ENCODE measurements around the gene PGAP6. TPM values are rescaled to one million over a fixed set of nuclear protein-coding genes. Genes with fewer than 3 reads are reported as not detected.
A peak's percentile ranks its signal among the peaks of the same experiment; 100 is the strongest.

PGAP6 gene
- total RNA-seq, 1 donor from 2014 or later, result 55.8 TPM

- intact Hi-C loops (cut with DNase I), result no loop called here
- H3K4me3 ChIP-seq, result no peak overlapping the region
- peaks cover 73% of the 10 kb centered on the region for H3K36me3 ChIP-seq
- ATAC-seq (no peak), DNase-seq (no peak)
- H3K9me3 ChIP-seq, result no peaks in the 10 kb centered on the region
- H3K4me1 ChIP-seq, result peaks cover 19% of the 10 kb centered on the region
- no peak for TF ChIP-seq CTCF (IDR thresholded peaks at IDR 0.05)
- no peaks in the 10 kb centered on the region for H3K27me3 ChIP-seq (ENCODE audit: low read depth)
- no peak overlapping the region for H3K27ac ChIP-seq
Observed at GRCh38 chr16:371515-372301, 10.1 kb downstream of the PGAP6 start.

- H3K27ac ChIP-seq, result peak overlapping the region; percentile 80
- H3K36me3 ChIP-seq, result peaks cover 73% of the 10 kb centered on the region
- H3K27me3 ChIP-seq (ENCODE audit: low read depth), result no peaks in the 10 kb centered on the region
- peaks cover 19% of the 10 kb centered on the region for H3K4me1 ChIP-seq
- no peaks in the 10 kb centered on the region for H3K9me3 ChIP-seq
- no peak for TF ChIP-seq CTCF (IDR thresholded peaks at IDR 0.05)
- peak in 1 of 2 donors; percentile 2 for ATAC-seq
- peak overlapping the region; percentile 44 for H3K4me3 ChIP-seq
- no peak for DNase-seq
- intact Hi-C loops (cut with DNase I), result no loop called here
Observed at GRCh38 chr16:370979-371514, 10.7 kb downstream of the PGAP6 start.

GRCh38 chr16:370443-370842, 11.3 kb downstream of the PGAP6 start, which contains the start of gene MRPL28:
Gene MRPL28 (minus strand): TSS chr16:370538. CDS start chr16:370218, 320 bp downstream.
- Histone ChIP-seq H3K9me3 (no peaks in the 10 kb centered on the region), H3K4me1 (peaks cover 19% of the 10 kb centered on the region), H3K4me3 (peak within 1 kb of the TSS; percentile 44), H3K36me3 (peaks cover 68% of the 10 kb centered on the region), H3K27me3 (ENCODE audit: low read depth) (no peaks in the 10 kb centered on the region), H3K27ac (peak within 1 kb of the TSS; percentile 80)
- ATAC-seq (peak; percentile 94 to 97), DNase-seq (peak; percentile 96)
- intact Hi-C loops (cut with DNase I), result no loop called here
- TF ChIP-seq CTCF (IDR thresholded peaks at IDR 0.05), result no peak

- peak; percentile 53 to 71 for ATAC-seq
- Histone ChIP-seq H3K27ac (peak overlapping the region; percentile 80), H3K36me3 (peaks cover 64% of the 10 kb centered on the region)
Observed at GRCh38 chr16:369866-370436, 11.8 kb downstream of the PGAP6 start.

More at GRCh38 chr16:369866-370436, 11.8 kb downstream of the PGAP6 start:
- no peak for DNase-seq
- intact Hi-C loops (cut with DNase I), result no loop called here
- Histone ChIP-seq H3K4me3 (peak overlapping the region; percentile 44), H3K27me3 (ENCODE audit: low read depth) (no peaks in the 10 kb centered on the region), H3K9me3 (no peaks in the 10 kb centered on the region), H3K4me1 (peaks cover 19% of the 10 kb centered on the region)
- TF ChIP-seq CTCF (IDR thresholded peaks at IDR 0.05), result no peak

Measured in lower lobe of right lung (tissue), 2 donors.